Panc1 (cell line): ENCODE results near the gene USF3. TPM values are rescaled to one million over a fixed set of nuclear protein-coding genes. Genes with fewer than 3 reads are reported as not detected.

ENCODE experiments used
- ATAC-seq: fragments of 200-7000 bp; cut with Tn5 transposase; 2 replicates; pipeline ENCODE4 v1.9.1; 2020; ENCODE audit warnings: mild to moderate bottlenecking, moderate library complexity
- BruUV-seq: library from RNA; stranded (reverse); fragments of 400-500 nt; replicated peaks from 2 replicates; lab custom pipeline; 2021; lab: Mats Ljungman, UMichigan
- CTCF ChIA-PET: fragments of 300-600 bp; sonication (Branson Sonifier 250); formaldehyde crosslinking; loops from one replicate; lab custom pipeline; 2022; ENCODE audit warnings: antibody characterized with exemption; lab: Charles Lee
- POLR2A ChIA-PET: fragments of 300-600 bp; sonication (Branson Sonifier 250); formaldehyde crosslinking; loops from one replicate; lab custom pipeline; 2022; ENCODE audit warnings: antibody characterized with exemption; lab: Charles Lee
- DNase-seq: peaks from one replicate; pipeline ENCODE4 v3.0.0-alpha.2; 2010; ENCODE audit warnings: low read depth, low spot score
- H3K27ac ChIP-seq: 2 replicates; pipeline ENCODE4 v1.5.1; 2011; ENCODE audit warnings: mild to moderate bottlenecking, low read length, inconsistent platforms
- H3K27me3 ChIP-seq: fragments of 200-500 bp; sonication (Bioruptor generic); 2 replicates; pipeline ENCODE4 v1.6.0; 2014; ENCODE audit warnings: low read length, inconsistent platforms; ENCODE audit not compliant: control insufficient read depth, insufficient read depth
- H3K36me3 ChIP-seq: fragments of 200-500 bp; sonication (Bioruptor generic); 2 replicates; pipeline ENCODE4 v1.5.1; 2014; ENCODE audit warnings: inconsistent platforms, mild to moderate bottlenecking, low read length, moderate library complexity; ENCODE audit not compliant: control insufficient read depth, insufficient read depth
- H3K4me1 ChIP-seq: 2 replicates; pipeline ENCODE4 v1.5.1; 2011; ENCODE audit warnings: inconsistent platforms, mild to moderate bottlenecking, low read length, moderate library complexity; ENCODE audit not compliant: control insufficient read depth, insufficient read depth
- H3K4me3 ChIP-seq, 2 experiments: 2 replicates each; pipeline ENCODE4 v1.5.1; 2011 to 2012; ENCODE audit warnings: low read depth in 2 of 2, low read length in 2 of 2, mild to moderate bottlenecking in 2 of 2, inconsistent platforms in 1 of 2, moderate library complexity in 1 of 2
- H3K9me3 ChIP-seq: fragments of 200-500 bp; sonication (Bioruptor generic); 2 replicates; pipeline ENCODE4 v1.5.1; 2014; ENCODE audit warnings: low read depth, mild to moderate bottlenecking, inconsistent platforms, low read length, moderate library complexity; ENCODE audit not compliant: control insufficient read depth, insufficient read depth
- POLR2AphosphoS5 ChIP-seq: IDR thresholded peaks from 2 replicates; pipeline ENCODE4 v1.6.1; 2012; ENCODE audit warnings: mild to moderate bottlenecking, low read depth, low read length, moderate library complexity
- SIN3A ChIP-seq: IDR thresholded peaks from 2 replicates; pipeline ENCODE4 v1.6.1; 2012; ENCODE audit warnings: low read depth, mild to moderate bottlenecking, low read length, moderate library complexity, borderline replicate concordance; ENCODE audit not compliant: insufficient read depth
- TCF7L2 ChIP-seq: IDR thresholded peaks from 2 replicates; pipeline ENCODE4 v1.6.1; 2011; ENCODE audit warnings: mild to moderate bottlenecking, low read depth, low read length, inconsistent platforms
- in situ Hi-C: cut with HindIII; loops from 2 replicates; pipeline ENCODE4 v1.10.0; 2016; ENCODE audit warnings: low sequenced_read_pairs, low pct_unique_long_range_greater_than_20kb
- intact Hi-C: fragments of 100-400 bp; cut with micrococcal nuclease; formaldehyde crosslinking; loops from one replicate; pipeline ENCODE4 v1.10.0; 2022; ENCODE audit not compliant: unreplicated experiment
- total RNA-seq: library from RNA; stranded (reverse); gene quantifications from one replicate; pipeline ENCODE4 v1.2.1, GENCODE V29; 2021; ENCODE audit not compliant: unreplicated experiment
- TF ChIP-seq, protein P1 (sequence below), 2 experiments: IDR thresholded peaks; 2 replicates each; pipeline ENCODE4 v1.6.1; 2011 to 2012; ENCODE audit warnings: low read depth in 2 of 2, control low read depth in 1 of 2, low read length in 1 of 2, mild to moderate bottlenecking in 1 of 2, moderate library complexity in 1 of 2; ENCODE audit not compliant: insufficient read depth in 1 of 2
- TF ChIP-seq, protein P2 (sequence below): fragments of 450-650 bp; IDR thresholded peaks from 2 replicates; pipeline ENCODE4 v1.5.1; 2017; ENCODE audit warnings: mild to moderate bottlenecking

Gene USF3
- total RNA-seq, 1 experiment from 2014 or later, result 18.2 TPM

DNA sequence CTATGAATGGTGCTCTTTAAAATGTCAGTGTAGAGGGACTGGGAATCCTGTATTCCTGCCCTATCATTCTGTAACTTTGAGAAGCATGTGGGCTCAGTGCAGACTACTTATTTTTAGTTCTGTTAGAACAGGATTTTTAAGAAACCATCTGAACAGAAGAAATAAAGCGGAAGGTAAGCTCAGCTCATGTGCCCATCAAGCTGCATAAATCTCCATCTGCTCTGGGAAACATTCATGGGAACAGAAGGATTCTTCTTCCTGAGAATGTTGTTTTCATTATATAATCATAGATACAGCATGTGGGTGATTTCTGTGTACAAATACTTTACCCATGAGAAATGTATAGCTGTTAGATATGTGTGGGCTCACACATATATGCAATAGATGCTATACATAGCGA, 94.2 kb downstream of the USF3 start:
- intact Hi-C loops, result no loop called here
- in situ Hi-C loops, result no loop called here
- peaks cover 26% of the 10 kb centered on the region for H3K27me3 ChIP-seq
- no peaks in the 10 kb centered on the region for H3K4me1 ChIP-seq
- DNase-seq (no peak), ATAC-seq (no peak)
- TF ChIP-seq, protein P1, sequence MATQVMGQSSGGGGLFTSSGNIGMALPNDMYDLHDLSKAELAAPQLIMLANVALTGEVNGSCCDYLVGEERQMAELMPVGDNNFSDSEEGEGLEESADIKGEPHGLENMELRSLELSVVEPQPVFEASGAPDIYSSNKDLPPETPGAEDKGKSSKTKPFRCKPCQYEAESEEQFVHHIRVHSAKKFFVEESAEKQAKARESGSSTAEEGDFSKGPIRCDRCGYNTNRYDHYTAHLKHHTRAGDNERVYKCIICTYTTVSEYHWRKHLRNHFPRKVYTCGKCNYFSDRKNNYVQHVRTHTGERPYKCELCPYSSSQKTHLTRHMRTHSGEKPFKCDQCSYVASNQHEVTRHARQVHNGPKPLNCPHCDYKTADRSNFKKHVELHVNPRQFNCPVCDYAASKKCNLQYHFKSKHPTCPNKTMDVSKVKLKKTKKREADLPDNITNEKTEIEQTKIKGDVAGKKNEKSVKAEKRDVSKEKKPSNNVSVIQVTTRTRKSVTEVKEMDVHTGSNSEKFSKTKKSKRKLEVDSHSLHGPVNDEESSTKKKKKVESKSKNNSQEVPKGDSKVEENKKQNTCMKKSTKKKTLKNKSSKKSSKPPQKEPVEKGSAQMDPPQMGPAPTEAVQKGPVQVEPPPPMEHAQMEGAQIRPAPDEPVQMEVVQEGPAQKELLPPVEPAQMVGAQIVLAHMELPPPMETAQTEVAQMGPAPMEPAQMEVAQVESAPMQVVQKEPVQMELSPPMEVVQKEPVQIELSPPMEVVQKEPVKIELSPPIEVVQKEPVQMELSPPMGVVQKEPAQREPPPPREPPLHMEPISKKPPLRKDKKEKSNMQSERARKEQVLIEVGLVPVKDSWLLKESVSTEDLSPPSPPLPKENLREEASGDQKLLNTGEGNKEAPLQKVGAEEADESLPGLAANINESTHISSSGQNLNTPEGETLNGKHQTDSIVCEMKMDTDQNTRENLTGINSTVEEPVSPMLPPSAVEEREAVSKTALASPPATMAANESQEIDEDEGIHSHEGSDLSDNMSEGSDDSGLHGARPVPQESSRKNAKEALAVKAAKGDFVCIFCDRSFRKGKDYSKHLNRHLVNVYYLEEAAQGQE (IDR thresholded peaks at IDR 0.05; ENCODE audit: insufficient read depth in 1 of 2, low read depth in 2 of 2, low read length in 1 of 2), result no peak
- TF ChIP-seq POLR2AphosphoS5 (no peak), SIN3A (no peak), TCF7L2 (no peak)
- TF ChIP-seq, protein P2, sequence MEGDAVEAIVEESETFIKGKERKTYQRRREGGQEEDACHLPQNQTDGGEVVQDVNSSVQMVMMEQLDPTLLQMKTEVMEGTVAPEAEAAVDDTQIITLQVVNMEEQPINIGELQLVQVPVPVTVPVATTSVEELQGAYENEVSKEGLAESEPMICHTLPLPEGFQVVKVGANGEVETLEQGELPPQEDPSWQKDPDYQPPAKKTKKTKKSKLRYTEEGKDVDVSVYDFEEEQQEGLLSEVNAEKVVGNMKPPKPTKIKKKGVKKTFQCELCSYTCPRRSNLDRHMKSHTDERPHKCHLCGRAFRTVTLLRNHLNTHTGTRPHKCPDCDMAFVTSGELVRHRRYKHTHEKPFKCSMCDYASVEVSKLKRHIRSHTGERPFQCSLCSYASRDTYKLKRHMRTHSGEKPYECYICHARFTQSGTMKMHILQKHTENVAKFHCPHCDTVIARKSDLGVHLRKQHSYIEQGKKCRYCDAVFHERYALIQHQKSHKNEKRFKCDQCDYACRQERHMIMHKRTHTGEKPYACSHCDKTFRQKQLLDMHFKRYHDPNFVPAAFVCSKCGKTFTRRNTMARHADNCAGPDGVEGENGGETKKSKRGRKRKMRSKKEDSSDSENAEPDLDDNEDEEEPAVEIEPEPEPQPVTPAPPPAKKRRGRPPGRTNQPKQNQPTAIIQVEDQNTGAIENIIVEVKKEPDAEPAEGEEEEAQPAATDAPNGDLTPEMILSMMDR, result no peak
- H3K36me3 ChIP-seq, result no peaks in the 10 kb centered on the region
- no peak overlapping the region for H3K4me3 ChIP-seq
- no peaks in the 10 kb centered on the region for H3K9me3 ChIP-seq
- H3K27ac ChIP-seq, result no peak overlapping the region
- BruUV-seq, result no TSS peak
- POLR2A ChIA-PET, result no interaction called here
- CTCF ChIA-PET, result no interaction called here

DNA sequence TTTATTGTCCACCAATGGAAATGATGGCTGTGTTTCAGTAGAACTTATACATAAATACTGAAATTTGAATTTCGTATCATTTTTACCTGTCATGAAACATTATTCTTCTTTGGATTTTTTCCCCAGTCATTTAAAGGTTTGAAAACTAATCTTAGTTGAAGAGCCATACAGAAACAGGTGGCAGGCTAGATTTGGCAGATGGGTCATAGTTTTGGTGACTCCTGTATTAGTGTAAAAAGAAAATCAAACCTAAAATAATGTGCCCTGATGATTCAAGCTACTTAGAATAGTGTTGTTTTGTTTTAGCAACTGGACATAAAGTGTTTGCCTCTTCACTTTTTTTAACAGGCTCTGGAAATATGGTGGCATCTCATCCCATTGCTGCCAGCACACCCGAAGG, 95.2 kb downstream of the USF3 start:
- Histone ChIP-seq H3K4me3 (no peak overlapping the region), H3K36me3 (no peaks in the 10 kb centered on the region), H3K27ac (no peak overlapping the region), H3K27me3 (peaks cover 26% of the 10 kb centered on the region), H3K4me1 (no peaks in the 10 kb centered on the region), H3K9me3 (no peaks in the 10 kb centered on the region)
- BruUV-seq, result no TSS peak
- TF ChIP-seq POLR2AphosphoS5, result no peak
- no peak for TF ChIP-seq TCF7L2
- TF ChIP-seq, protein P1 (IDR thresholded peaks at IDR 0.05; ENCODE audit: insufficient read depth in 1 of 2, low read depth in 2 of 2, low read length in 1 of 2), result no peak
- TF ChIP-seq SIN3A, result no peak
- TF ChIP-seq, protein P2, result no peak
- DNase-seq (no peak), ATAC-seq (no peak)
- intact Hi-C loops (no loop called here), in situ Hi-C loops (no loop called here)
- ChIA-PET POLR2A (no interaction called here), CTCF (no interaction called here)
